GM18508 (cell line): ENCODE data around the gene PDRG1.
"Not testable (repeated sequence)": the region's sequence is repeated elsewhere in the genome, so short reads cannot be mapped to it uniquely, and the experiment has no call there.

ENCODE experiments used
- ATAC-seq: cut with Tn5 transposase; IDR thresholded peaks from one replicate; pipeline ENCODE4 v1.9.1; 2021; ENCODE audit warnings: moderate number of reproducible peaks; ENCODE audit not compliant: insufficient read depth, unreplicated experiment

The PDRG1 gene

GRCh38 chr20:31929631-31930030 lies 22.2 kb downstream of the PDRG1 start:
- ATAC-seq, result not testable (repeated sequence)

- no peak for ATAC-seq
Observed at GRCh38 chr20:31927627-31928159, 24.2 kb downstream of the PDRG1 start.

- no peak for ATAC-seq
Observed at GRCh38 chr20:31926493-31926892, 25.4 kb downstream of the PDRG1 start.

GRCh38 chr20:31925631-31926030 lies 26.2 kb downstream of the PDRG1 start:
- ATAC-seq, result no peak

GRCh38 chr20:31924561-31924960 lies 27.3 kb downstream of the PDRG1 start:
- no peak for ATAC-seq

GRCh38 chr20:31923388-31924331 lies 28.2 kb downstream of the PDRG1 start:
- no peak for ATAC-seq

GRCh38 chr20:31922588-31922987 lies 29.3 kb downstream of the PDRG1 start:
- no peak for ATAC-seq

- ATAC-seq, result no peak
Observed at GRCh38 chr20:31922181-31922580, 29.7 kb downstream of the PDRG1 start.

- not testable (repeated sequence) for ATAC-seq
Observed at GRCh38 chr20:31921480-31921879, 30.4 kb downstream of the PDRG1 start.

GRCh38 chr20:31920275-31920855 lies 31.5 kb downstream of the PDRG1 start:
- ATAC-seq, result no peak

- ATAC-seq, result no peak
Observed at GRCh38 chr20:31919410-31920155, 32.3 kb downstream of the PDRG1 start.

GRCh38 chr20:31918466-31919105 lies 33.3 kb downstream of the PDRG1 start:
- ATAC-seq, result no peak

- not testable (repeated sequence) for ATAC-seq
Observed at GRCh38 chr20:31917962-31918412, 33.9 kb downstream of the PDRG1 start.

- ATAC-seq, result no peak
Observed at GRCh38 chr20:31916708-31917107, 35.1 kb downstream of the PDRG1 start.

- ATAC-seq, result no peak
Observed at GRCh38 chr20:31915491-31916280, 36.2 kb downstream of the PDRG1 start.

- ATAC-seq, result no peak
Observed at GRCh38 chr20:31914170-31914569, 37.7 kb downstream of the PDRG1 start.

GRCh38 chr20:31913431-31914157 lies 38.3 kb downstream of the PDRG1 start:
- ATAC-seq, result no peak

GRCh38 chr20:31910071-31910803 lies 41.6 kb downstream of the PDRG1 start:
- no peak for ATAC-seq
